WTC11 (cell line): ENCODE data around the gene TCTN3. TPM values are rescaled to one million over a fixed set of nuclear protein-coding genes. Genes with fewer than 3 reads are reported as not detected.

ENCODE experiments used
- ATAC-seq: fragments of 200-7000 bp; cut with Tn5 transposase; 2 replicates; pipeline ENCODE4 v1.10.0; 2021; ENCODE audit warnings: mild to moderate bottlenecking, moderate library complexity
- CTCF ChIA-PET: fragments of 300-600 bp; sonication (Branson Sonifier 250); formaldehyde crosslinking; loops from one replicate; lab custom pipeline; 2021; ENCODE audit warnings: antibody characterized with exemption; lab: Charles Lee
- POLR2A ChIA-PET: fragments of 350-600 bp; sonication (Branson Sonifier 250); formaldehyde crosslinking; loops from one replicate; lab custom pipeline; 2021; ENCODE audit warnings: antibody characterized with exemption; lab: Charles Lee
- DNase-seq: peaks from one replicate; pipeline ENCODE4 v3.0.0; 2021; ENCODE audit warnings: low spot score
- H3K27ac Mint-ChIP-seq: 2 replicates; pipeline ENCODE4 v1.8.0; 2021; ENCODE audit warnings: mixed read lengths
- H3K27me3 Mint-ChIP-seq: 2 replicates; pipeline ENCODE4 v1.8.0; 2021; ENCODE audit warnings: low read depth, mild to moderate bottlenecking, moderate library complexity, mixed read lengths
- H3K36me3 Mint-ChIP-seq: 2 replicates; pipeline ENCODE4 v1.8.0; 2021; ENCODE audit warnings: mixed read lengths
- H3K4me1 Mint-ChIP-seq: 2 replicates; pipeline ENCODE4 v1.8.0; 2022; ENCODE audit warnings: mixed read lengths
- H3K4me3 Mint-ChIP-seq: 2 replicates; pipeline ENCODE4 v1.8.0; 2021; ENCODE audit warnings: mild to moderate bottlenecking, moderate library complexity, mixed read lengths
- H3K9me3 Mint-ChIP-seq: 2 replicates; pipeline ENCODE4 v1.8.0; 2021; ENCODE audit warnings: mixed read lengths
- ARID4B ChIP-seq: sonication (generic); formaldehyde crosslinking; IDR thresholded peaks from 2 replicates; pipeline ENCODE4 v1.8.0; 2023; ENCODE audit warnings: missing genetic modification reagents, mild to moderate bottlenecking, borderline replicate concordance
- ATF2 ChIP-seq: sonication (generic); formaldehyde crosslinking; IDR thresholded peaks from 2 replicates; pipeline ENCODE4 v1.8.1; 2022; ENCODE audit warnings: low read depth, missing genetic modification reagents, borderline replicate concordance
- CDX4 ChIP-seq: fragments of 250-450 bp; sonication (Bioruptor Pico); IDR thresholded peaks from 2 replicates; pipeline ENCODE4 v1.9.0; 2021; ENCODE audit warnings: moderate library complexity, mild to moderate bottlenecking, inconsistent platforms, borderline replicate concordance
- CREM ChIP-seq: sonication (generic); formaldehyde crosslinking; IDR thresholded peaks from 2 replicates; pipeline ENCODE4 v1.8.1; 2022; ENCODE audit warnings: mild to moderate bottlenecking, missing genetic modification reagents, moderate library complexity
- FOXK1 ChIP-seq: sonication (generic); formaldehyde crosslinking; IDR thresholded peaks from 2 replicates; pipeline ENCODE4 v1.8.0; 2022; ENCODE audit warnings: mild to moderate bottlenecking, moderate library complexity, missing genetic modification reagents
- HMGA2 ChIP-seq: fragments of 250-450 bp; sonication (Bioruptor Pico); IDR thresholded peaks from 2 replicates; pipeline ENCODE4 v1.4.0; 2021; ENCODE audit warnings: mild to moderate bottlenecking, moderate library complexity
- IRF1 ChIP-seq: sonication (generic); formaldehyde crosslinking; IDR thresholded peaks from 2 replicates; pipeline ENCODE4 v1.8.0; 2023; ENCODE audit warnings: missing genetic modification reagents
- JUN ChIP-seq: sonication (generic); formaldehyde crosslinking; IDR thresholded peaks from 2 replicates; pipeline ENCODE4 v1.8.0; 2023; ENCODE audit warnings: mild to moderate bottlenecking, missing genetic modification reagents
- KAT7 ChIP-seq: sonication (generic); formaldehyde crosslinking; IDR thresholded peaks from 2 replicates; pipeline ENCODE4 v1.8.1; 2023; ENCODE audit warnings: missing genetic modification reagents, mild to moderate bottlenecking, borderline replicate concordance
- MLX ChIP-seq: sonication (generic); formaldehyde crosslinking; IDR thresholded peaks from 2 replicates; pipeline ENCODE4 v1.8.1; 2023; ENCODE audit warnings: mild to moderate bottlenecking, missing genetic modification reagents, moderate library complexity
- RELA ChIP-seq: sonication (generic); formaldehyde crosslinking; IDR thresholded peaks from 2 replicates; pipeline ENCODE4 v1.8.1; 2022; ENCODE audit warnings: missing genetic modification reagents, mild to moderate bottlenecking, borderline replicate concordance
- SP1 ChIP-seq: sonication (generic); formaldehyde crosslinking; conservative IDR thresholded peaks from 2 replicates; pipeline ENCODE4 v1.8.1; 2022; ENCODE audit warnings: missing genetic modification reagents
- TEAD1 ChIP-seq: sonication (generic); formaldehyde crosslinking; IDR thresholded peaks from 2 replicates; pipeline ENCODE4 v1.8.0; 2022; ENCODE audit warnings: mild to moderate bottlenecking, missing genetic modification reagents
- ZNF138 ChIP-seq: sonication (generic); formaldehyde crosslinking; conservative IDR thresholded peaks from 2 replicates; pipeline ENCODE4 v1.8.1; 2022; ENCODE audit warnings: mild to moderate bottlenecking, moderate library complexity, missing genetic modification reagents
- ZNF232 ChIP-seq: sonication (generic); formaldehyde crosslinking; IDR thresholded peaks from 2 replicates; pipeline ENCODE4 v1.8.0; 2022; ENCODE audit warnings: mild to moderate bottlenecking, missing genetic modification reagents
- ZNF532 ChIP-seq: fragments of 250-450 bp; sonication (Bioruptor Pico); IDR thresholded peaks from 2 replicates; pipeline ENCODE4 v1.9.0; 2021; ENCODE audit warnings: mild to moderate bottlenecking, borderline replicate concordance
- ZSCAN18 ChIP-seq: fragments of 250-450 bp; sonication (Bioruptor Pico); IDR thresholded peaks from 2 replicates; pipeline ENCODE4 v2.1.2; 2022; ENCODE audit warnings: mild to moderate bottlenecking, moderate library complexity
- total RNA-seq: library from RNA; stranded (reverse); gene quantifications from 3 replicates; pipeline ENCODE4 v1.2.3, GENCODE V29; 2021

TCTN3 gene
- total RNA-seq, 1 experiment from 2014 or later: 26.4 TPM

- peaks cover 22% of the 10 kb centered on the region for H3K36me3 Mint-ChIP-seq
- H3K27ac Mint-ChIP-seq: peak within 1 kb of the TSS; percentile 86; the same call in 1 of the 2 replicates
- no peak for TF ChIP-seq ZNF232 (CRISPR knock-in tag)
- TF ChIP-seq CREM (CRISPR knock-in tag): peak; percentile 40; the same call in 1 of the 2 replicates
- peak; percentile 81 for TF ChIP-seq ARID4B (CRISPR knock-in tag)
- no peak for TF ChIP-seq ZSCAN18 (CRISPR knock-in tag)
- no peak for TF ChIP-seq ZNF138 (CRISPR knock-in tag)
- TF ChIP-seq HMGA2 (CRISPR knock-in tag): no peak
- TF ChIP-seq KAT7 (CRISPR knock-in tag): 0 out of 2 replicates have a peak, but pooled peaks have one; percentile 50
- no peak for TF ChIP-seq ZNF532
- no peak for TF ChIP-seq CDX4 (CRISPR knock-in tag)
- TF ChIP-seq FOXK1 (CRISPR knock-in tag): peak; percentile 63; the same call in 1 of the 2 replicates
- TF ChIP-seq MLX (CRISPR knock-in tag): no peak
- TF ChIP-seq JUN (CRISPR knock-in tag): 0 out of 2 replicates have a peak, but pooled peaks have one; percentile 17
- no peak for TF ChIP-seq ATF2 (CRISPR knock-in tag)
- TF ChIP-seq RELA (CRISPR knock-in tag): peak; percentile 57; the same call in 1 of the 2 replicates
- peak; percentile 83 for TF ChIP-seq SP1 (CRISPR knock-in tag)
- TF ChIP-seq TEAD1: no peak; the same call in 1 of the 2 replicates
- peak; percentile 48; the same call in 1 of the 2 replicates for TF ChIP-seq IRF1 (CRISPR knock-in tag)
Observed at GRCh38 chr10:95656291-95657164, 37.2 kb downstream of the TCTN3 start, which contains the start of gene ALDH18A1. Gene ALDH18A1, minus strand, starts transcription at chr10:95656711. Its CDS starts 3,334 bp downstream, at chr10:95653377.

More at GRCh38 chr10:95656291-95657164, 37.2 kb downstream of the TCTN3 start, which contains the start of gene ALDH18A1:
- ChIA-PET CTCF (interaction anchor here (1.2 to 4.3 kb wide), 2 partner anchors 37 to 209 kb away, joined by 3 to 24 read pairs; partner anchors contain the start of gene TCTN3), POLR2A (interaction anchor here (0.5 to 1.2 kb wide), 3 partner anchors 20 to 409 kb away, joined by 3 to 5 read pairs (median 3); no protein-coding TSS in a partner anchor)
- peak within 1 kb of the TSS; percentile 98 for H3K4me3 Mint-ChIP-seq
- peaks cover 13% of the 10 kb centered on the region for H3K4me1 Mint-ChIP-seq
- H3K27me3 Mint-ChIP-seq: peaks cover 3% of the 10 kb centered on the region
- DNase-seq (peak; percentile 90), ATAC-seq (peak; percentile 91)
- H3K9me3 Mint-ChIP-seq: peaks cover 8% of the 10 kb centered on the region
